Pancreas (tissue), 10 donors: Measurements from ENCODE around the gene ARHGAP10. TPM values are rescaled to one million over a fixed set of nuclear protein-coding genes. Genes with fewer than 3 reads are reported as not detected.
A peak's percentile ranks its signal among the peaks of the same experiment; 100 is the strongest.

Experiments
- ATAC-seq, 4 donors: fragments of 200-7000 bp; cut with Tn5 transposase; one replicate each; pipeline versions ENCODE4 v1.8.0 to v1.9.1; 2020; ENCODE audit warnings: mild to moderate bottlenecking in 4 of 4, moderate library complexity in 4 of 4
- DNase-seq, 6 donors: peaks; one replicate each; pipeline ENCODE4 v3.0.0-alpha.2; 2020
- FAIRE-seq: peaks from 2 replicates; lab custom pipeline; 2012; peaks lifted over from hg19 to GRCh38; lab: Jason Lieb, UNC
- H3K27ac ChIP-seq, 4 donors: fragments of 200-600 bp; sonication (generic); 1 replicate in 3 of 4; 2 replicates in 1 of 4; pipeline versions ENCODE4 v1.5.0 to v1.8.0; 2020
- H3K27me3 ChIP-seq, 4 donors: fragments of 200-600 bp; one replicate each; pipeline ENCODE4 v1.8.0; 2021
- H3K36me3 ChIP-seq, 3 donors: fragments of 200-600 bp; sonication (generic) in 1 of 3; one replicate each; pipeline versions ENCODE4 v1.5.0 to v1.8.0; 2020 to 2021
- H3K4me1 ChIP-seq, 3 donors: fragments of 200-600 bp; one replicate each; pipeline ENCODE4 v1.8.0; 2021
- H3K4me3 ChIP-seq, 4 donors: fragments of 200-600 bp; sonication (generic) in 2 of 4; one replicate each; pipeline versions ENCODE4 v1.5.0 to v1.8.0; 2020 to 2021
- H3K9me3 ChIP-seq, 4 donors: fragments of 200-600 bp; one replicate each; pipeline ENCODE4 v1.8.0; 2021
- WGBS, 2 donors: extraction: QIAGEN DNeasy Blood & Tissue Kit; methylation state at CpG; one replicate each; pipeline ENCODE4 v1.1.7; 2013; 5-methylcytosine and 5-hydroxymethylcytosine counted together
- intact Hi-C, 3 donors: fragments of 100-400 bp; cut with DNase I; formaldehyde crosslinking; loops; one replicate each; pipeline versions ENCODE4 v1.11.1 to v1.14.2; 2022
- polyA plus RNA-seq, 2 donors: library from polyadenylated mRNA; stranded (reverse); fragments of 200-250 nt; gene quantifications; one replicate each; pipeline ENCODE4 v1.2.3, GENCODE V29; 2013
- total RNA-seq, 6 donors: library from RNA; stranded (reverse); fragmentation: NEBNext Ultra II Directional in 4 of 6; extraction: Animal tissue kit (Norgen Biotek cat#: 25700) in 4 of 6; gene quantifications; one replicate each; pipeline versions ENCODE4 v1.2.1 to v1.2.4, GENCODE V29; 2021 to 2023
- TF ChIP-seq, protein P1 (sequence below), 4 donors: fragments of 200-600 bp; sonication (generic) in 3 of 4; IDR thresholded peaks; one replicate each; pipeline versions ENCODE4 v1.5.0 to v1.8.0; 2021; ENCODE audit warnings: antibody characterized with exemption in 4 of 4
- donor health status: healthy with polysubstance abuse.
- donor health status: DM: no; HTN: no; CAD: no; lungs with moderate emphysema.
- donor health status: DM: no; HTN: no; CAD: no.
- donor health status: control.
- donor health status: control.
- donor health status: Bipolar disorder and iron deficiency.
- donor health status: DM: yes; HTN: yes; CAD: no.
- donor health status: DM: no; HTN: no; CAD: no.
- donor health status: DM: no; HTN: no; CAD: no.
- donor health status: DM: yes; HTN: yes; CAD: no.

ARHGAP10 gene
- total and polyA plus RNA-seq, 8 donors: 6.3 to 14.8 (median 8.7) TPM

DNA sequence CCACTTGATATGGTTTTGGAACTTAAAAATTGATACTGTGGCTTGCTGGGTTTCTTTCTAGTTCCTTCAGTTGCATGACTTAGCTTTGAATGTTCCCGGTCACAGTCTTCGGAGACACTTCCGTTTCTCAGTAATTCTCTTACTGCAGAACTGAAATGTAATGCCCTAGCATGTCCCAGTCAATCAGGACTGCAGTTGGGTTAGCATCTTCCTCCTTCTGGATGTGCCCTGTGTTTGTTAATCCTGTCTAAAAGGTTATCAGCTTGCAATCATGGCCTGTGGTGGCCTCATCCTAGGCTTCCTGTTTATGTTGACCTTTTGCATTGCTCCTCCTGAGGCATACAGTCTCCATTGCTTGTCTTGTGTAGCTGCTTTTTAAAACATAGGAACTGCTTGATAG lies 275.9 kb downstream of the ARHGAP10 start:
- intact Hi-C loops: no loop called here
- FAIRE-seq: no peak
- H3K4me3 ChIP-seq: no peak overlapping the region
- peak in 2 of 4 donors; percentile 37 to 52 for ATAC-seq
- no peaks in the 10 kb centered on the region for H3K36me3 ChIP-seq
- no peak for DNase-seq
- TF ChIP-seq, protein P1, sequence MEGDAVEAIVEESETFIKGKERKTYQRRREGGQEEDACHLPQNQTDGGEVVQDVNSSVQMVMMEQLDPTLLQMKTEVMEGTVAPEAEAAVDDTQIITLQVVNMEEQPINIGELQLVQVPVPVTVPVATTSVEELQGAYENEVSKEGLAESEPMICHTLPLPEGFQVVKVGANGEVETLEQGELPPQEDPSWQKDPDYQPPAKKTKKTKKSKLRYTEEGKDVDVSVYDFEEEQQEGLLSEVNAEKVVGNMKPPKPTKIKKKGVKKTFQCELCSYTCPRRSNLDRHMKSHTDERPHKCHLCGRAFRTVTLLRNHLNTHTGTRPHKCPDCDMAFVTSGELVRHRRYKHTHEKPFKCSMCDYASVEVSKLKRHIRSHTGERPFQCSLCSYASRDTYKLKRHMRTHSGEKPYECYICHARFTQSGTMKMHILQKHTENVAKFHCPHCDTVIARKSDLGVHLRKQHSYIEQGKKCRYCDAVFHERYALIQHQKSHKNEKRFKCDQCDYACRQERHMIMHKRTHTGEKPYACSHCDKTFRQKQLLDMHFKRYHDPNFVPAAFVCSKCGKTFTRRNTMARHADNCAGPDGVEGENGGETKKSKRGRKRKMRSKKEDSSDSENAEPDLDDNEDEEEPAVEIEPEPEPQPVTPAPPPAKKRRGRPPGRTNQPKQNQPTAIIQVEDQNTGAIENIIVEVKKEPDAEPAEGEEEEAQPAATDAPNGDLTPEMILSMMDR (IDR thresholded peaks at IDR 0.05): no peak
- no peak overlapping the region for H3K27ac ChIP-seq
- 95 to 96% methylated on average over 3 of the region's 3 CpGs for WGBS, 2 donors
- H3K4me1 ChIP-seq: no peaks in the 10 kb centered on the region
- no peaks in the 10 kb centered on the region for H3K27me3 ChIP-seq
- no peaks in the 10 kb centered on the region for H3K9me3 ChIP-seq

DNA sequence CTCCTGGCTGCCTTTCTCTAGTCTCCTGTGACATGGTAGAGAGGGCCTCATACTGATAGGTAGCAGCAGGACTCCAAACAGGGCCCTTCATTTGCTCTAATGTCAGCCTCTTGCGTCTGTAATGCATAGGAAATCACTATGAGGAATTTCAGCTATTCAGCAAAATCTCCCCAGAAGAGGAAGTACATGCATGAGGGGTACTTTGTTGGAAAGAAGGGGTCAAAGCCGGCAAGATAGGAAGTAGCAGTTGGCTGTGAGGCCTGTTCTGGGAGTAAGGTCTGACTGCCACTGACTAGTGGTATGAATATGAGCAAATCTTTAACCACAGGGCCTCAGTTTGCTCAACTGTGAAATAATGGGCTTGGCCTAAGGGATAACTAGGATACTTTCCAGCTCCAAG lies 283.2 kb downstream of the ARHGAP10 start:
- Histone ChIP-seq H3K9me3 (no peaks in the 10 kb centered on the region), H3K4me3 (no peak overlapping the region), H3K27ac (no peak overlapping the region), H3K36me3 (no peaks in the 10 kb centered on the region), H3K27me3 (no peaks in the 10 kb centered on the region), H3K4me1 (peaks cover 0 to 14% (median 0%) of the 10 kb centered on the region in 3 donors)
- ATAC-seq (peak in 2 of 4 donors; percentile 37 to 54), DNase-seq (no peak), FAIRE-seq (no peak)
- 74 to 85% methylated on average over 2 of the region's 2 CpGs for WGBS, 2 donors
- intact Hi-C loops: no loop called here
- TF ChIP-seq, protein P1 (IDR thresholded peaks at IDR 0.05): no peak

- Histone ChIP-seq H3K4me1 (peaks cover 0 to 14% (median 0%) of the 10 kb centered on the region in 3 donors), H3K27ac (no peak overlapping the region), H3K9me3 (no peaks in the 10 kb centered on the region), H3K27me3 (no peaks in the 10 kb centered on the region), H3K36me3 (no peaks in the 10 kb centered on the region), H3K4me3 (no peak overlapping the region)
- WGBS, 2 donors: 94 to 96% methylated on average over 8 of the region's 8 CpGs
- intact Hi-C loops: no loop called here
- FAIRE-seq: no peak
- ATAC-seq: no peak
- TF ChIP-seq, protein P1 (IDR thresholded peaks at IDR 0.05): no peak
- DNase-seq: no peak
Measured at GRCh38 chr4:148015468-148015867, 283.6 kb downstream of the ARHGAP10 start.

DNA sequence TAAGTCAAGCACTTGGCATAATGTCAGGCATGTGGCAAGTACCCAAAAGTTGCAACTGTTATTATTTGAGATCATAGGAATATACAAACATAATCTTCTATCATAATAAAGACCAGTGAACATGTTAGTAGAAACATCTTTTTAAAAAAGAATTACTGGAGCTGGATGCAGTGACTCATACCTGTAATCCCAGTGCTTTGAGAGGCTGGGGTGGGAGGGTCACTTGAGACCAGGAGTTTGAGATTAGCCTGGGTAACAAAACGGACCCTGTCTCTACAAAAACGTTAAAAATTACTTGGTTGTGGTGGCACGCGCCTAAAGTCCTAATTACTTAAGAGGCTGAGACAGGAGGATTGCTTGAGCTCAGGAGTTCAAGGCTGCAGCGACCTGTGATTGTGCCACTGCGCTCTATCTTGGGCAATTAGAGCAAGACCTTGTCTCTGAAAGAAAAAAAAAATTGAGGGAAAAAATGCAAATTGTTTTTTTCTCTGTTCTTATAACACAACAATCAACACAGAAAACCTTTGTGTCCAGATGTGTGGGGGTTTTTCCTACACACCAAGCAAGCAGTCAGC lies 284.3 kb downstream of the ARHGAP10 start:
- peaks cover 0 to 14% (median 0%) of the 10 kb centered on the region in 3 donors for H3K4me1 ChIP-seq
- no peaks in the 10 kb centered on the region for H3K9me3 ChIP-seq
- no peak overlapping the region for H3K27ac ChIP-seq
- no peaks in the 10 kb centered on the region for H3K36me3 ChIP-seq
- intact Hi-C loops: no loop called here
- ATAC-seq (no peak), FAIRE-seq (no peak), DNase-seq (no peak)
- H3K27me3 ChIP-seq: no peaks in the 10 kb centered on the region
- WGBS, 2 donors: 77 to 86% methylated on average over 6 of the region's 6 CpGs
- TF ChIP-seq, protein P1 (IDR thresholded peaks at IDR 0.05): no peak
- H3K4me3 ChIP-seq: no peak overlapping the region

DNA sequence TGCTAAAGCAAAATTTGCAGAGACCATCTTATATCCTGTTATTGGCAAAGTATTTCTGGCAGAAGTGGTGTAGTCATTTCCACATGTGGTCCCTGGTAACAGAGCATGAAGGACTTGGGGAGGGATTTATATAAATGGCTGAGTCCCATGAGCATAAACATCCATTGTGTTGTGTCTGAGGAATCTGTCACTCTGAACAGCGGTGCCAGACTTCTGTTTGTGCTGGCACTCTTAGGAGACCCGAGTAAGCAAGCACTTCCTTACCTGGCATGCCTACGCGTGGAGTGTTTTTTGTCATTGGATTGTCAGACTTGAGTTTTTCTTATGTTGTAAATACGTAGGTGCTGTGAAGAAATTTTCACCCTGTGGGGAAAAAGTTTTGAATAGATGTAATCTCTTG lies 285.9 kb downstream of the ARHGAP10 start:
- ATAC-seq (peak; percentile 48 to 76 (median 66)), FAIRE-seq (no peak), DNase-seq (peak in 3 of 6 donors; percentile 3 to 22 (median 13))
- Histone ChIP-seq H3K27me3 (no peaks in the 10 kb centered on the region), H3K4me3 (no peak overlapping the region), H3K36me3 (no peaks in the 10 kb centered on the region), H3K27ac (no peak overlapping the region), H3K9me3 (no peaks in the 10 kb centered on the region), H3K4me1 (peaks cover 0 to 14% (median 0%) of the 10 kb centered on the region in 3 donors)
- intact Hi-C loops: no loop called here
- WGBS, 2 donors: 12 to 21% methylated on average over 5 of the region's 5 CpGs
- TF ChIP-seq, protein P1 (IDR thresholded peaks at IDR 0.05): no peak
